Fibroblast of pulmonary artery (primary cell): ENCODE data around the gene KRTAP10-11.
"Not testable (repeated sequence)": the region's sequence is repeated elsewhere in the genome, so short reads cannot be mapped to it uniquely, and the experiment has no call there.

Experiments
- DNase-seq: peaks from one replicate; pipeline ENCODE4 v3.0.0-alpha.2; 2010; ENCODE audit warnings: low read depth
- H3K4me3 ChIP-seq: replicated peaks from 2 replicates; pipeline ENCODE4 v1.5.1; 2011; ENCODE audit warnings: low read depth, mild to moderate bottlenecking, control low read depth, low read length, moderate library complexity
- CTCF ChIP-seq: IDR thresholded peaks from 2 replicates; pipeline ENCODE4 v1.5.1; 2011; ENCODE audit warnings: mild to moderate bottlenecking, control low read depth, low read length, inconsistent platforms; ENCODE audit errors: missing control alignments

Gene KRTAP10-11

DNA sequence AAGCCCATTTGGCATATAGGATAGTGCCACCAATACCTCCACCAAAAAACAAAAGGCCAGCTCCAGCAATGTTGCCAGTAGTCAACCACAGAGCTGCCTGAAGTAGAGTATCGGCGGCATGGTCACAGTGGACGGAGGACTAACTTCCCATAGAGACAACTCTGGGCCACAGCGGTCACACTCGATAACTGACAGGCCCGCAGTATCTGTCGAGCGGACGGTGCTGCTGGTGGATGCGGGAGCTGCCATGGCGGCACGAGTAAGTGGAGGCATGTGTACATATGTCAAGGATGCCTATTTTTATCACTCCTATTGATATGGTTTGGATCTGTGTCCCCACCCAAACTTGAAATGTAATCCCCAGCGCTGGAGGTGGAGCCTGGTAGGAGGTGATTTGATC, 31.7 kb downstream of the KRTAP10-11 start:
- H3K4me3 ChIP-seq = no peak overlapping the region
- no peak for DNase-seq
- TF ChIP-seq CTCF = no peak

DNA sequence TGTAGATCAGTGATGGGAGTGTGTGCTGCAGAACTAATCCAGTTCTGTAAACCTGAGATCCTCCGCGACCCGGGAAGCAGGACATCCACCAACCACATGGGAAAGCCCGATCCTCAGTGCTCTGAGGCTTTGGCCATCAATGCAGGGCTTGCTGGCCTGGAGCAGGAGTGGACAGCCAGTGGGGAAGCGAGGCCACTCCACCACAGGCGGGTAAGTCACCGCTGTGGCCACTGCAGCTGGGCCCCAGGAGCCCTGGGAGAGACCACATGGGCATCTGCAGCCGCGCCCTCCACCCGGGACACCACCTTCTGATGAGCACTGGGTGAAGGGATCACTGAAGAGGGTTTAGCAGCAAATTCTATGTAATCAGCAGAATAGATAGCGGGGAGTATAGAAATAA, 34.9 kb downstream of the KRTAP10-11 start:
- H3K4me3 ChIP-seq = no peak overlapping the region
- TF ChIP-seq CTCF = no peak
- no peak for DNase-seq

DNA sequence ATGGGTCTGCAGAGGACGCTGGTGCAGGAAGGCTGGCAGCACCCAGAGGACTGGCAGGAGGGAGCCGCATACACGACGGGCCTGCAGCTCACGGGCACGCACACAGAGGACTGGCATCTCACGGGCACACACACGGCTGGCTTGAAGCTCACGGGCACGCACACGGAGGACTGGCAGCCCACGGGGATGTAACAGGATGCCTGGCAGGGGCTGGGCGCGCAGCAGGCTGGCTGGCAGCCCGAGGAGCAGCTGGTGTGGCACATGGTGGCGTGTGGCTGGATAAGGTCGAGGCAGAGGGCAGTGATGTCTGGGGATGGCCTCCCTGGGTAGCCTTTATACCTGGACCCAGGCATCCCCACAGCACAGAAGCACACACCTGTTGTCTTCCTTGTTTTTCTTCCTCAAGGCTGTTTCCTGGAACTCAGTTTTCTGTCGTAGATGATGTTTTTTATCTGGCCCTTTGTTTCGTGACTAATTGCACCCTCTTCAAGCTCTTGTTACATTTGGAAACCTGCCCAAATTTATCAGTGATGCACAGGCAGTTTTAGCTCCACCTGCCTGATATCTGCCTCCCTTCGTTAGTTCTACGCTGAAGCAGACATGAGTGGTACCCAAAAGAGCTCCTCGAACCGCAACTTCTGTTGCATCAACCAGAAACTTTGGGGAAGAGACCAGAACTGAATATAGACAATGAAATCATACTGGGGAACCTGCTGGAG, 35.8 kb downstream of the KRTAP10-11 start, which contains the start of gene KRTAP12-1:
KRTAP12-1 (minus strand) TSS at position 303 of the 719 bp plus-strand sequence; CDS start at position 263, 40 bp downstream.
- DNase-seq = no peak
- no peak for TF ChIP-seq CTCF
- no peak within 1 kb of the TSS for H3K4me3 ChIP-seq

GRCh38 chr21:44682580-44683151, 36.5 kb downstream of the KRTAP10-11 start:
- H3K4me3 ChIP-seq = no peak overlapping the region
- no peak for TF ChIP-seq CTCF
- no peak for DNase-seq

- no peak overlapping the region for H3K4me3 ChIP-seq
- DNase-seq = no peak
- TF ChIP-seq CTCF = no peak
Observed at GRCh38 chr21:44684077-44684476, 37.9 kb downstream of the KRTAP10-11 start.

GRCh38 chr21:44684483-44684882, 38.3 kb downstream of the KRTAP10-11 start:
- no peak for DNase-seq
- no peak for TF ChIP-seq CTCF
- no peak overlapping the region for H3K4me3 ChIP-seq

- H3K4me3 ChIP-seq, DNase-seq: not testable (repeated sequence)
Observed at GRCh38 chr21:44685050-44685449, 38.8 kb downstream of the KRTAP10-11 start.
